NCI-H345 treated with DMSO at 0.1 percent for 48 hours (cell line): Measurements from ENCODE around the gene ALK.

Experiments
- DNase-seq: peaks from one replicate; lab custom pipeline; 2025; ENCODE audit not compliant: unreplicated experiment; lab: John Stamatoyannopoulos, UW

ALK gene

GRCh38 chr2:29240601-29241000 lies 680.8 kb downstream of the ALK start:
- no peak for DNase-seq

- DNase-seq = no peak
These were observed 682.0 kb downstream of the ALK start for GRCh38 chr2:29239209-29239960.

- peak; percentile 1 for DNase-seq
These were observed 682.9 kb downstream of the ALK start for GRCh38 chr2:29238497-29238896.

GRCh38 chr2:29236074-29236473 lies 685.3 kb downstream of the ALK start:
- no peak for DNase-seq

- no peak for DNase-seq
These were observed 686.0 kb downstream of the ALK start for GRCh38 chr2:29235411-29235810.

- no peak for DNase-seq
These were observed 688.0 kb downstream of the ALK start for GRCh38 chr2:29233428-29233827.

- DNase-seq = no peak
These were observed 689.3 kb downstream of the ALK start for GRCh38 chr2:29232041-29232440.

GRCh38 chr2:29229640-29230039 lies 691.7 kb downstream of the ALK start:
- DNase-seq = no peak

GRCh38 chr2:29228947-29229346 lies 692.4 kb downstream of the ALK start:
- no peak for DNase-seq

- no peak for DNase-seq
These were observed 693.3 kb downstream of the ALK start for GRCh38 chr2:29227935-29228675.

GRCh38 chr2:29226808-29227207 lies 694.6 kb downstream of the ALK start:
- DNase-seq = no peak

GRCh38 chr2:29226375-29226774 lies 695.0 kb downstream of the ALK start:
- no peak for DNase-seq

- DNase-seq = no peak
These were observed 695.6 kb downstream of the ALK start for GRCh38 chr2:29225814-29226213.

- no peak for DNase-seq
These were observed 696.5 kb downstream of the ALK start for GRCh38 chr2:29224693-29225551.

- DNase-seq = peak; percentile 2
These were observed 697.3 kb downstream of the ALK start for GRCh38 chr2:29223851-29224692.

- no peak for DNase-seq
These were observed 698.1 kb downstream of the ALK start for GRCh38 chr2:29223257-29223656.

GRCh38 chr2:29222381-29223179 lies 698.8 kb downstream of the ALK start:
- DNase-seq = no peak

- no peak for DNase-seq
These were observed 700.7 kb downstream of the ALK start for GRCh38 chr2:29220506-29221270.

- DNase-seq = no peak
These were observed 702.0 kb downstream of the ALK start for GRCh38 chr2:29219374-29219773.
